Left ventricle myocardium inferior (tissue), 1 donor: ENCODE results near the gene NUAK1. TPM values are rescaled to one million over a fixed set of nuclear protein-coding genes. Genes with fewer than 3 reads are reported as not detected.

Experiments used
- DNase-seq: peaks from one replicate; pipeline ENCODE4 v3.0.0-alpha.2; 2020
- H3K27ac ChIP-seq: fragments of 200-600 bp; replicated peaks from 2 replicates; pipeline ENCODE4 v1.8.0; 2021
- H3K27me3 ChIP-seq: fragments of 200-600 bp; 2 replicates; pipeline ENCODE4 v1.8.0; 2021; ENCODE audit warnings: low read depth
- H3K36me3 ChIP-seq: fragments of 200-600 bp; 2 replicates; pipeline ENCODE4 v1.8.0; 2021
- H3K4me1 ChIP-seq: fragments of 200-600 bp; 2 replicates; pipeline ENCODE4 v1.8.0; 2021
- H3K4me3 ChIP-seq: fragments of 200-600 bp; 2 replicates; pipeline ENCODE4 v1.8.0; 2021; ENCODE audit warnings: mild to moderate bottlenecking, moderate library complexity
- H3K9me3 ChIP-seq: fragments of 200-600 bp; replicated peaks from 2 replicates; pipeline ENCODE4 v1.8.0; 2021
- CTCF ChIP-seq: fragments of 200-600 bp; IDR thresholded peaks from 2 replicates; pipeline ENCODE4 v1.8.0; 2021; ENCODE audit warnings: antibody characterized with exemption, mild to moderate bottlenecking, borderline replicate concordance
- intact Hi-C: fragments of 100-400 bp; cut with micrococcal nuclease; formaldehyde crosslinking; loops from one replicate; pipeline ENCODE4 v1.11.0; 2022
- total RNA-seq: library from RNA; stranded (reverse); fragmentation: NEBNext Ultra II Directional; extraction: Animal tissue kit (Norgen Biotek cat#: 25700); gene quantifications from one replicate; pipeline ENCODE4 v1.2.1, GENCODE V29; 2021
- donor health status: DM: no; HTN: yes; CAD: no; lungs with severe emphysema.

Gene NUAK1
- total RNA-seq, 1 donor from 2014 or later, result 42.1 TPM

GRCh38 chr12:106137530-106138356, 1.0 kb downstream of the NUAK1 start:
- no peak for DNase-seq
- Histone ChIP-seq H3K36me3 (no peaks in the 10 kb centered on the region), H3K9me3 (no peaks in the 10 kb centered on the region), H3K4me3 (peak overlapping the region; percentile 95), H3K27me3 (no peaks in the 10 kb centered on the region), H3K27ac (peak overlapping the region; percentile 98), H3K4me1 (peaks cover 92% of the 10 kb centered on the region)
- no peak for TF ChIP-seq CTCF
- intact Hi-C loops, result no loop called here

DNA sequence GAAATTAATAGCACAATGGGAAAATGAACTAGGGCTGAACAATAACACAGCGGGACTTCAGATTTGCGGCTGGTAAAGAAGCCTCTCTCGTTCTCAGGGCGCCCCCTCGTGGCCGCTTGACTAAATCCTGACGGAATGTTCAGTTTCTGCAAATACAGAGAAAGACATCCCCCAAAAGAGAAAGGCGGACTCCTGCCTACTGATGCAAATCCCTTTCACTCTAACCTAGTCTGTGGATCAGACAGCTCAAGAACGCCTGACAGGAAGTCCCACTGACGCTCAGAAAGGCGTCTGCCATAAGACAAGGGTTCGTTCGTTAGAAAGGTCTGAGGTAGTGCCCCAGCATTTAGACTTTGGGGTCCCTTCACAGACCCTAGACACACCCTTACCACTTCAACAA, 2.5 kb downstream of the NUAK1 start:
- H3K9me3 ChIP-seq, result no peaks in the 10 kb centered on the region
- DNase-seq, result peak; percentile 91
- intact Hi-C loops, result no loop called here
- peak overlapping the region; percentile 98 for H3K27ac ChIP-seq
- H3K4me3 ChIP-seq, result peak overlapping the region; percentile 95
- peak; percentile 88 for TF ChIP-seq CTCF
- no peaks in the 10 kb centered on the region for H3K36me3 ChIP-seq
- H3K4me1 ChIP-seq, result peaks cover 93% of the 10 kb centered on the region
- H3K27me3 ChIP-seq, result no peaks in the 10 kb centered on the region

- no peak for TF ChIP-seq CTCF
- Histone ChIP-seq H3K4me3 (peak overlapping the region; percentile 95), H3K27ac (peak overlapping the region; percentile 98), H3K4me1 (peaks cover 93% of the 10 kb centered on the region), H3K9me3 (no peaks in the 10 kb centered on the region), H3K27me3 (no peaks in the 10 kb centered on the region), H3K36me3 (no peaks in the 10 kb centered on the region)
- intact Hi-C loops, result no loop called here
- DNase-seq, result no peak
Measured at GRCh38 chr12:106135781-106136180, 3.0 kb downstream of the NUAK1 start.

GRCh38 chr12:106135075-106135474, 3.7 kb downstream of the NUAK1 start:
- Histone ChIP-seq H3K4me3 (peak overlapping the region; percentile 95), H3K4me1 (peaks cover 93% of the 10 kb centered on the region), H3K27ac (peak overlapping the region; percentile 98), H3K27me3 (no peaks in the 10 kb centered on the region), H3K36me3 (no peaks in the 10 kb centered on the region), H3K9me3 (no peaks in the 10 kb centered on the region)
- TF ChIP-seq CTCF, result no peak
- no peak for DNase-seq
- intact Hi-C loops, result no loop called here

GRCh38 chr12:106134294-106134949, 4.3 kb downstream of the NUAK1 start:
- TF ChIP-seq CTCF, result no peak
- Histone ChIP-seq H3K4me1 (peaks cover 93% of the 10 kb centered on the region), H3K27ac (peak overlapping the region; percentile 98), H3K36me3 (no peaks in the 10 kb centered on the region), H3K9me3 (no peaks in the 10 kb centered on the region), H3K4me3 (peak overlapping the region; percentile 95), H3K27me3 (no peaks in the 10 kb centered on the region)
- intact Hi-C loops, result no loop called here
- DNase-seq, result no peak
